OCI-LY7 (cell line): ENCODE measurements around the gene SPSB1. TPM values are rescaled to one million over a fixed set of nuclear protein-coding genes. Genes with fewer than 3 reads are reported as not detected.
A peak's percentile ranks its signal among the peaks of the same experiment; 100 is the strongest.

ENCODE experiments used
- BruUV-seq: library from RNA; stranded (reverse); fragments of 400-500 nt; replicated peaks from 2 replicates; lab custom pipeline; 2021; lab: Mats Ljungman, UMichigan
- CTCF ChIA-PET: fragments of 300-600 bp; sonication (Branson Sonifier 250); formaldehyde crosslinking; loops from one replicate; lab custom pipeline; 2022; ENCODE audit warnings: antibody characterized with exemption; ENCODE audit not compliant: unreplicated experiment; lab: Charles Lee
- POLR2A ChIA-PET: fragments of 300-600 bp; sonication (Branson Sonifier 250); formaldehyde crosslinking; loops from one replicate; lab custom pipeline; 2022; ENCODE audit warnings: antibody characterized with exemption; lab: Charles Lee
- DNase-seq: peaks from one replicate; pipeline ENCODE4 v3.0.0-alpha.2; 2015; ENCODE audit warnings: low spot score
- H2AFZ ChIP-seq: fragments of 200-600 bp; sonication (generic), shearing (Covaris generic); 2 replicates; pipeline ENCODE4 v1.6.1; 2014; ENCODE audit warnings: mild to moderate bottlenecking, antibody characterized with exemption, low read length, moderate library complexity
- H3K27ac ChIP-seq: fragments of 200-600 bp; sonication (generic); 2 replicates; pipeline ENCODE4 v1.5.1; 2014; ENCODE audit warnings: mixed run types, low read depth, mild to moderate bottlenecking, moderate library complexity, low read length, inconsistent platforms; ENCODE audit not compliant: poor library complexity, severe bottlenecking
- H3K36me3 ChIP-seq: fragments of 200-600 bp; sonication (generic); 2 replicates; pipeline ENCODE4 v1.6.1; 2014; ENCODE audit warnings: mild to moderate bottlenecking, antibody characterized with exemption, low read length, moderate library complexity, mixed read lengths; ENCODE audit not compliant: insufficient read depth
- H3K4me1 ChIP-seq: fragments of 200-600 bp; sonication (generic); 2 replicates; pipeline ENCODE4 v1.5.1; 2014; ENCODE audit warnings: mild to moderate bottlenecking, low read length; ENCODE audit not compliant: insufficient read depth, poor library complexity, severe bottlenecking
- H3K4me2 ChIP-seq: fragments of 200-600 bp; sonication (generic); 2 replicates; pipeline ENCODE4 v1.6.1; 2014; ENCODE audit warnings: mild to moderate bottlenecking, low read length
- H3K4me3 ChIP-seq: fragments of 200-600 bp; sonication (generic); 2 replicates; pipeline ENCODE4 v1.5.1; 2014; ENCODE audit warnings: mild to moderate bottlenecking, low read depth, low read length; ENCODE audit not compliant: poor library complexity, severe bottlenecking
- H3K79me2 ChIP-seq: fragments of 200-600 bp; sonication (generic); 2 replicates; pipeline ENCODE4 v1.6.1; 2016; ENCODE audit warnings: low read depth, mild to moderate bottlenecking, low read length, moderate library complexity, mixed read lengths; ENCODE audit not compliant: insufficient read depth
- H3K9me2 ChIP-seq: fragments of 200-600 bp; sonication (generic); 2 replicates; pipeline ENCODE4 v1.6.1; 2016; ENCODE audit warnings: mild to moderate bottlenecking, low read length, mixed read lengths; ENCODE audit not compliant: insufficient read depth
- H3K9me3 ChIP-seq: fragments of 200-600 bp; sonication (generic); 2 replicates; pipeline ENCODE4 v1.6.1; 2014; ENCODE audit warnings: mild to moderate bottlenecking, mixed run types, low read length, mixed read lengths
- H4K20me1 ChIP-seq: fragments of 200-600 bp; sonication (generic); 2 replicates; pipeline ENCODE4 v1.6.1; 2014; ENCODE audit warnings: mild to moderate bottlenecking, antibody characterized with exemption, low read length, moderate library complexity, mixed read lengths; ENCODE audit not compliant: insufficient read depth
- CTCF ChIP-seq: fragments of 200-600 bp; sonication (generic); conservative IDR thresholded peaks from 2 replicates; pipeline ENCODE4 v1.5.1; 2014; ENCODE audit warnings: mild to moderate bottlenecking, antibody characterized with exemption, low read length, moderate library complexity, mixed read lengths
- EZH2phosphoT487 ChIP-seq: fragments of 200-600 bp; sonication (generic); IDR thresholded peaks from 2 replicates; pipeline ENCODE4 v1.6.1; 2018; ENCODE audit warnings: low read depth, borderline replicate concordance, mild to moderate bottlenecking, mixed run types, antibody characterized with exemption, low read length, moderate library complexity, mixed read lengths
- intact Hi-C: fragments of 100-400 bp; cut with micrococcal nuclease; formaldehyde crosslinking; loops from one replicate; pipeline ENCODE4 v1.10.0; 2022; ENCODE audit not compliant: unreplicated experiment
- total RNA-seq, 2 experiments: library from RNA; depleted of rRNA in 1 of 2; stranded (reverse); fragments of >200 nt in 1 of 2; shearing (Covaris generic) in 1 of 2; gene quantifications; 2 replicates each; pipeline ENCODE4 v1.2.3, GENCODE V29; 2014 to 2022

Gene SPSB1
- total RNA-seq, 2 experiments from 2014 or later = 1.2 to 14.0 TPM

GRCh38 chr1:9275567-9276034 is 17.1 kb upstream of the SPSB1 start:
- H3K4me3 ChIP-seq = no peak overlapping the region
- intact Hi-C loops = no loop called here
- BruUV-seq = no TSS peak
- no peaks in the 10 kb centered on the region for H3K9me2 ChIP-seq
- no peaks in the 10 kb centered on the region for H3K36me3 ChIP-seq
- TF ChIP-seq EZH2phosphoT487 = no peak
- no peak for TF ChIP-seq CTCF
- peaks cover 6% of the 10 kb centered on the region for H3K4me1 ChIP-seq
- ChIA-PET CTCF (interaction anchor here (0.6 kb wide), 1 partner anchor 186 kb away, joined by 3 read pairs; no protein-coding TSS in a partner anchor), POLR2A (no interaction called here)
- DNase-seq = peak; percentile 34
- H4K20me1 ChIP-seq = no peaks in the 10 kb centered on the region
- no peak overlapping the region for H2AFZ ChIP-seq
- no peak overlapping the region for H3K4me2 ChIP-seq
- no peaks in the 10 kb centered on the region for H3K79me2 ChIP-seq
- H3K9me3 ChIP-seq = no peaks in the 10 kb centered on the region
- no peak overlapping the region for H3K27ac ChIP-seq

- Histone ChIP-seq H3K4me2 (no peak overlapping the region), H3K9me3 (no peaks in the 10 kb centered on the region), H3K79me2 (no peaks in the 10 kb centered on the region), H3K9me2 (no peaks in the 10 kb centered on the region), H3K27ac (no peak overlapping the region), H3K4me3 (no peak overlapping the region), H3K36me3 (no peaks in the 10 kb centered on the region), H2AFZ (no peak overlapping the region), H4K20me1 (no peaks in the 10 kb centered on the region), H3K4me1 (peaks cover 6% of the 10 kb centered on the region)
- POLR2A ChIA-PET = no interaction called here
- CTCF ChIA-PET = interaction anchor here (0.6 kb wide), 1 partner anchor 157 kb away, joined by 3 read pairs; no protein-coding TSS in a partner anchor
- DNase-seq = no peak
- TF ChIP-seq EZH2phosphoT487 = no peak
- no peak for TF ChIP-seq CTCF
- intact Hi-C loops = no loop called here
- no TSS peak for BruUV-seq
Measured at GRCh38 chr1:9278116-9278515, 14.6 kb upstream of the SPSB1 start.

GRCh38 chr1:9278585-9279153 is 14.0 kb upstream of the SPSB1 start:
- Histone ChIP-seq H2AFZ (no peak overlapping the region), H3K9me3 (no peaks in the 10 kb centered on the region), H3K27ac (no peak overlapping the region), H3K4me2 (no peak overlapping the region), H3K9me2 (no peaks in the 10 kb centered on the region), H3K36me3 (no peaks in the 10 kb centered on the region), H3K4me1 (peaks cover 6% of the 10 kb centered on the region), H3K79me2 (no peaks in the 10 kb centered on the region), H3K4me3 (no peak overlapping the region), H4K20me1 (no peaks in the 10 kb centered on the region)
- no peak for TF ChIP-seq CTCF
- no peak for TF ChIP-seq EZH2phosphoT487
- DNase-seq = no peak
- ChIA-PET POLR2A (no interaction called here), CTCF (interaction anchor here (0.6 kb wide), 1 partner anchor 156 kb away, joined by 3 read pairs; no protein-coding TSS in a partner anchor)
- BruUV-seq = no TSS peak
- intact Hi-C loops = no loop called here
